H9 (cell line): ENCODE results near the gene YAF2. TPM values are rescaled to one million over a fixed set of nuclear protein-coding genes. Genes with fewer than 3 reads are reported as not detected.

Experiments used
- DNase-seq: peaks from one replicate; pipeline ENCODE4 v3.0.0-alpha.2; 2017
- H2AFZ ChIP-seq: one replicate; pipeline ENCODE4 v1.6.1; 2013; ENCODE audit warnings: mild to moderate bottlenecking, low read length, control low read depth, moderate library complexity
- H2AK5ac ChIP-seq: 2 replicates; pipeline ENCODE4 v1.6.1; 2013; ENCODE audit warnings: low read length, control low read depth, mixed read lengths; ENCODE audit not compliant: insufficient read length
- H2BK120ac ChIP-seq: one replicate; pipeline ENCODE4 v1.6.1; 2013; ENCODE audit warnings: low read depth, mild to moderate bottlenecking, low read length, control low read depth, inconsistent platforms; ENCODE audit not compliant: poor library complexity, severe bottlenecking
- H2BK12ac ChIP-seq: 2 replicates; pipeline ENCODE4 v1.6.1; 2013; ENCODE audit warnings: low read length, control low read depth, mixed read lengths, low read depth; ENCODE audit not compliant: insufficient read length
- H2BK15ac ChIP-seq: 2 replicates; pipeline ENCODE4 v1.6.1; 2013; ENCODE audit warnings: low read depth, low read length, control low read depth
- H2BK20ac ChIP-seq: one replicate; pipeline ENCODE4 v1.6.1; 2013; ENCODE audit warnings: low read depth, mild to moderate bottlenecking, low read length, control low read depth, inconsistent platforms; ENCODE audit not compliant: poor library complexity, severe bottlenecking
- H2BK5ac ChIP-seq: 2 replicates; pipeline ENCODE4 v1.6.1; 2013; ENCODE audit warnings: low read length, control low read depth, mixed read lengths; ENCODE audit not compliant: insufficient read length
- H3K14ac ChIP-seq: 2 replicates; pipeline ENCODE4 v1.6.1; 2013; ENCODE audit warnings: low read length, control low read depth; ENCODE audit not compliant: insufficient read depth
- H3K18ac ChIP-seq: 2 replicates; pipeline ENCODE4 v1.6.1; 2013; ENCODE audit warnings: low read depth, mild to moderate bottlenecking, mixed read lengths, low read length, control low read depth; ENCODE audit not compliant: insufficient read length
- H3K23ac ChIP-seq: 2 replicates; pipeline ENCODE4 v1.6.1; 2013; ENCODE audit warnings: low read length, control low read depth, mixed read lengths, low read depth; ENCODE audit not compliant: insufficient read length
- H3K23me2 ChIP-seq: 2 replicates; pipeline ENCODE4 v1.6.1; 2013; ENCODE audit warnings: low read depth, mild to moderate bottlenecking, mixed read lengths, low read length, control low read depth; ENCODE audit not compliant: insufficient read length, poor library complexity, severe bottlenecking
- H3K27ac ChIP-seq: 2 replicates; pipeline ENCODE4 v1.5.1; 2013; ENCODE audit warnings: low read length, control low read depth, mixed read lengths, low read depth; ENCODE audit not compliant: insufficient read length
- H3K27me3 ChIP-seq: 2 replicates; pipeline ENCODE4 v1.6.1; 2013; ENCODE audit warnings: low read length, control low read depth, inconsistent platforms; ENCODE audit not compliant: insufficient read depth
- H3K4ac ChIP-seq: 2 replicates; pipeline ENCODE4 v1.6.1; 2013; ENCODE audit warnings: low read depth, mild to moderate bottlenecking, control low read depth, inconsistent platforms, low read length, moderate library complexity
- H3K4me1 ChIP-seq: 2 replicates; pipeline ENCODE4 v1.6.1; 2013; ENCODE audit warnings: low read length, control low read depth, inconsistent platforms; ENCODE audit not compliant: insufficient read depth
- H3K4me2 ChIP-seq: 2 replicates; pipeline ENCODE4 v1.6.1; 2013; ENCODE audit warnings: low read length, control low read depth, mixed read lengths; ENCODE audit not compliant: insufficient read length, insufficient read depth
- H3K56ac ChIP-seq: 2 replicates; pipeline ENCODE4 v1.6.1; 2013; ENCODE audit warnings: low read depth, mild to moderate bottlenecking, mixed read lengths, low read length, control low read depth; ENCODE audit not compliant: insufficient read length
- H3K79me1 ChIP-seq: 2 replicates; pipeline ENCODE4 v1.6.1; 2013; ENCODE audit warnings: low read depth, mild to moderate bottlenecking, moderate library complexity, low read length, control low read depth, inconsistent platforms; ENCODE audit not compliant: insufficient read depth, poor library complexity, severe bottlenecking
- H3K79me2 ChIP-seq: 2 replicates; pipeline ENCODE4 v1.6.1; 2013; ENCODE audit warnings: low read length, control low read depth, inconsistent platforms; ENCODE audit not compliant: insufficient read depth
- H3K9ac ChIP-seq: 2 replicates; pipeline ENCODE4 v1.6.1; 2013; ENCODE audit warnings: low read length, control low read depth, mixed read lengths; ENCODE audit not compliant: insufficient read length; ENCODE audit errors: extremely low read depth
- H3K9me3 ChIP-seq: one replicate; pipeline ENCODE4 v1.6.1; 2013; ENCODE audit warnings: low read depth, low read length, inconsistent platforms; ENCODE audit not compliant: control insufficient read depth
- H3T11ph ChIP-seq: one replicate; pipeline ENCODE4 v1.6.1; 2013; ENCODE audit warnings: mild to moderate bottlenecking, low read length, control low read depth, inconsistent platforms
- H4K20me1 ChIP-seq: one replicate; pipeline ENCODE4 v1.6.1; 2013; ENCODE audit not compliant: control insufficient read depth, insufficient read length, insufficient read depth
- H4K5ac ChIP-seq: 2 replicates; pipeline ENCODE4 v1.6.1; 2013; ENCODE audit warnings: low read depth, mild to moderate bottlenecking, mixed read lengths, low read length, control low read depth; ENCODE audit not compliant: insufficient read length
- H4K8ac ChIP-seq: replicated peaks from 2 replicates; pipeline ENCODE4 v1.6.1; 2013; ENCODE audit warnings: low read length, control low read depth, mixed read lengths, low read depth; ENCODE audit not compliant: insufficient read length
- H4K91ac ChIP-seq: 2 replicates; pipeline ENCODE4 v1.6.1; 2013; ENCODE audit warnings: low read depth, mild to moderate bottlenecking, moderate library complexity, mixed read lengths, low read length, control low read depth; ENCODE audit not compliant: insufficient read length
- H3K27ac Mint-ChIP-seq, 3 experiments: 2 replicates in 2 of 3; 3 replicates in 1 of 3; pipeline ENCODE4 v1.8.0; 2020 to 2021; ENCODE audit warnings: mixed read lengths in 3 of 3, mild to moderate bottlenecking in 1 of 3, moderate library complexity in 1 of 3
- H3K27me3 Mint-ChIP-seq: 2 replicates; pipeline ENCODE4 v1.8.0; 2021; ENCODE audit warnings: low read depth, mild to moderate bottlenecking, moderate library complexity, mixed read lengths
- H3K36me3 Mint-ChIP-seq, 3 experiments: 2 replicates in 2 of 3; 3 replicates in 1 of 3; pipeline ENCODE4 v1.8.0; 2020 to 2021; ENCODE audit warnings: low read depth in 3 of 3, mixed read lengths in 3 of 3; ENCODE audit not compliant: insufficient read depth in 1 of 3
- H3K4me1 Mint-ChIP-seq, 2 experiments: 2 replicates each; pipeline ENCODE4 v1.8.0; 2020; ENCODE audit warnings: mixed read lengths in 2 of 2
- H3K4me3 Mint-ChIP-seq, 2 experiments: 2 replicates in 1 of 2; 3 replicates in 1 of 2; pipeline ENCODE4 v1.8.0; 2020 to 2021; ENCODE audit warnings: mild to moderate bottlenecking in 2 of 2, mixed read lengths in 2 of 2, moderate library complexity in 1 of 2
- H3K9me3 Mint-ChIP-seq, 2 experiments: 2 replicates in 1 of 2; 3 replicates in 1 of 2; pipeline ENCODE4 v1.8.0; 2020; ENCODE audit warnings: mild to moderate bottlenecking in 2 of 2, mixed read lengths in 2 of 2, moderate library complexity in 1 of 2
- CTCF ChIP-seq: fragments of 200-600 bp; sonication (generic); conservative IDR thresholded peaks from 3 replicates; pipeline ENCODE4 v1.8.0; 2021; ENCODE audit warnings: antibody characterized with exemption, mild to moderate bottlenecking
- WGBS: extraction: QIAGEN DNeasy Blood & Tissue Kit; methylation state at CpG from one replicate; pipeline ENCODE4 v1.1.7; 2013; ENCODE audit warnings: missing lambda C conversion rate, low lambda C conversion rate, mixed read lengths; ENCODE audit not compliant: insufficient read length; ENCODE audit errors: extremely low coverage; 5-methylcytosine and 5-hydroxymethylcytosine counted together
- total RNA-seq: library from RNA; stranded (reverse); gene quantifications from 2 replicates; pipeline ENCODE4 v1.2.1, GENCODE V29; 2021

The YAF2 gene
- total RNA-seq, 1 experiment from 2014 or later: 1.9 TPM

GRCh38 chr12:42156232-42156631 is 81.8 kb downstream of the YAF2 start:
- no peak overlapping the region for H3K14ac ChIP-seq
- H2BK12ac ChIP-seq: no peak overlapping the region
- H3K56ac ChIP-seq: no peak overlapping the region
- H3K23me2 ChIP-seq: no peaks in the 10 kb centered on the region
- H3K9ac ChIP-seq: no peak overlapping the region
- H2BK120ac ChIP-seq: no peak overlapping the region
- Mint-ChIP-seq H3K27me3 (peaks cover 6% of the 10 kb centered on the region; the same call in 1 of the 2 replicates), H3K9me3 (no peaks in the 10 kb centered on the region), H3K27ac (no peak overlapping the region), H3K4me3 (no peak overlapping the region), H3K36me3 (no peaks in the 10 kb centered on the region), H3K4me1 (peaks cover 3 to 7% of the 10 kb centered on the region in 2 experiments)
- no peak for DNase-seq
- H3K4me1 ChIP-seq: no peaks in the 10 kb centered on the region
- no peak overlapping the region for H2BK5ac ChIP-seq
- no peaks in the 10 kb centered on the region for H3K79me2 ChIP-seq
- H3K4ac ChIP-seq: no peak overlapping the region
- H4K20me1 ChIP-seq: no peaks in the 10 kb centered on the region
- no peak overlapping the region for H3K18ac ChIP-seq
- H3K27ac ChIP-seq: no peak overlapping the region
- no peak for TF ChIP-seq CTCF
- no CpG with 5 or more reads among the region's 2 CpGs for WGBS
- H4K91ac ChIP-seq: no peak overlapping the region
- no peaks in the 10 kb centered on the region for H3K9me3 ChIP-seq
- no peaks in the 10 kb centered on the region for H3K27me3 ChIP-seq
- H2AK5ac ChIP-seq: no peak overlapping the region
- H3K79me1 ChIP-seq: no peaks in the 10 kb centered on the region
- no peak overlapping the region for H4K5ac ChIP-seq
- no peak overlapping the region for H3K4me2 ChIP-seq
- no peak overlapping the region for H2BK20ac ChIP-seq
- no peak overlapping the region for H3K23ac ChIP-seq
- H4K8ac ChIP-seq: no peak overlapping the region
- H3T11ph ChIP-seq: no peak overlapping the region
- no peak overlapping the region for H2BK15ac ChIP-seq
- no peak overlapping the region for H2AFZ ChIP-seq
